ENCODE results near the gene FAHD2B. TPM values are rescaled to one million over a fixed set of nuclear protein-coding genes. Genes with fewer than 3 reads are reported as not detected.
"Not testable (repeated sequence)": the region's sequence is repeated elsewhere in the genome, so short reads cannot be mapped to it uniquely, and the experiment has no call there.

Gene FAHD2B
- total RNA-seq, 1 experiment from 2014 or later = 34.5 TPM

DNA sequence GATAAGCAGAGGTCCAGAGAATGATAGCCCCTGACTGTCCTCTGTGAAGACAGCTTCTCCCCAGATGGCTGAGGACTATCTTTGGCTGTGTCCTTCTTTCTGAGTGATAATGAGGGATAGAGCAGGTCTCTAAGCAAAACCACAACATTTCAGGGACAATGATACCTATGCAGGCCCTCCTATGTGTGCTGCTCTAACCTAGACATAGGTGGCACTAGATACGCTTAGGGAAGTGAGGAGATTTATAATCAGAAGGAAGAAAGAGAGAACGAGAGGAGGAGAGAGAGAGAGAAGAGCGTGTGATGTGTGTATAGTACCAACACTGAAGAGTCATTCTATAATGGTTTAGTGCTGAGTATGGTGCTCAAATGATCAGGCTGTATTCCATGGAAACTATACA, 38.5 kb downstream of the FAHD2B start:
- not testable (repeated sequence) for H4K20me1 ChIP-seq (ENCODE audit: control insufficient read depth, insufficient read depth, insufficient read length); H3K9me3 ChIP-seq (ENCODE audit: control insufficient read depth, low read depth, low read length); H2BK12ac ChIP-seq (ENCODE audit: insufficient read length, low read depth, low read length); H4K91ac ChIP-seq (ENCODE audit: insufficient read length, low read depth, low read length); H4K5ac ChIP-seq (ENCODE audit: insufficient read length, low read depth, low read length); H3K4me1 ChIP-seq (ENCODE audit: insufficient read depth, low read length); H3K4me3 Mint-ChIP-seq; H2AFZ ChIP-seq (ENCODE audit: low read length); H3K27ac ChIP-seq (ENCODE audit: insufficient read length, low read depth, low read length); H3K4me2 ChIP-seq (ENCODE audit: insufficient read depth, insufficient read length, low read length); DNase-seq; H2BK120ac ChIP-seq (ENCODE audit: low read depth, low read length, poor library complexity, severe bottlenecking); H3K79me2 ChIP-seq (ENCODE audit: insufficient read depth, low read length); H3K56ac ChIP-seq (ENCODE audit: insufficient read length, low read depth, low read length); H3K14ac ChIP-seq (ENCODE audit: insufficient read depth, low read length); H3K36me3 Mint-ChIP-seq (ENCODE audit: insufficient read depth in 1 of 3, low read depth in 3 of 3); H3K18ac ChIP-seq (ENCODE audit: insufficient read length, low read depth, low read length); H2AK5ac ChIP-seq (ENCODE audit: insufficient read length, low read length); H4K8ac ChIP-seq (replicated peaks; ENCODE audit: insufficient read length, low read depth, low read length); H3K23ac ChIP-seq (ENCODE audit: insufficient read length, low read depth, low read length); H3K27ac Mint-ChIP-seq; H2BK20ac ChIP-seq (ENCODE audit: low read depth, low read length, poor library complexity, severe bottlenecking); H3K9me3 Mint-ChIP-seq; H3T11ph ChIP-seq (ENCODE audit: low read length); H3K4ac ChIP-seq (ENCODE audit: low read depth, low read length); H3K79me1 ChIP-seq (ENCODE audit: insufficient read depth, low read depth, low read length, poor library complexity, severe bottlenecking); H3K27me3 Mint-ChIP-seq (ENCODE audit: low read depth); H2BK15ac ChIP-seq (ENCODE audit: low read depth, low read length); H2BK5ac ChIP-seq (ENCODE audit: insufficient read length, low read length); H3K23me2 ChIP-seq (ENCODE audit: insufficient read length, low read depth, low read length, poor library complexity, severe bottlenecking); H3K9ac ChIP-seq (ENCODE audit: extremely low read depth, insufficient read length, low read length); H3K27me3 ChIP-seq (ENCODE audit: insufficient read depth, low read length)
- H3K4me1 Mint-ChIP-seq = peaks cover 11 to 13% of the 10 kb centered on the region in 2 experiments
- WGBS (ENCODE audit: extremely low coverage, insufficient read length, low lambda C conversion rate) = no CpG with 5 or more reads among the region's 3 CpGs

DNA sequence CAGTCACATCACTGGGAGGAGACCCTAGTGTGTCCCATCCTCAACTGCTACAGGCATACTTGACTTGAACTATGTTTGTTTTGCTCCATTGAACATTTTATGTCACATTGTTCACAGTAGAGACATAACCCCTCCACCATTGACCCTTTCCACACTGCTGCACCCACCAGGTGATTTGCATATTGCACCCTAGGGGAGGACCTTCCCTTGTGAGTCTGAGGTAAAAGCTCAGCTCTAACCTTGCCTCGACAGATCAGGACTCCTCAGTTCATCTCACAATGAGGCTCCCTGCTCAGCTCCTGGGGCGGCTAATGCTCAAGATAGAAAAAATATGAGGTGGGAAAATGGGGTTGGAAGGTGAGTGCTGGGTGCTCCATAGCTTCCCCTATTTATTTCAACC, 44.6 kb downstream of the FAHD2B start:
- H3K27me3 Mint-ChIP-seq (ENCODE audit: low read depth); H3K9me3 Mint-ChIP-seq; H3K9me3 ChIP-seq (ENCODE audit: control insufficient read depth, low read depth, low read length); H4K91ac ChIP-seq (ENCODE audit: insufficient read length, low read depth, low read length); H2BK15ac ChIP-seq (ENCODE audit: low read depth, low read length); H3K79me2 ChIP-seq (ENCODE audit: insufficient read depth, low read length); H3K27ac ChIP-seq (ENCODE audit: insufficient read length, low read depth, low read length); H3K9ac ChIP-seq (ENCODE audit: extremely low read depth, insufficient read length, low read length); H3K23ac ChIP-seq (ENCODE audit: insufficient read length, low read depth, low read length); H2BK120ac ChIP-seq (ENCODE audit: low read depth, low read length, poor library complexity, severe bottlenecking); H4K20me1 ChIP-seq (ENCODE audit: control insufficient read depth, insufficient read depth, insufficient read length); H3K27me3 ChIP-seq (ENCODE audit: insufficient read depth, low read length); H2BK5ac ChIP-seq (ENCODE audit: insufficient read length, low read length); H2AFZ ChIP-seq (ENCODE audit: low read length); H3K27ac Mint-ChIP-seq; H2AK5ac ChIP-seq (ENCODE audit: insufficient read length, low read length); H3K14ac ChIP-seq (ENCODE audit: insufficient read depth, low read length); H3K4ac ChIP-seq (ENCODE audit: low read depth, low read length); H3K56ac ChIP-seq (ENCODE audit: insufficient read length, low read depth, low read length); H3K4me1 Mint-ChIP-seq; DNase-seq; H3K36me3 Mint-ChIP-seq (ENCODE audit: insufficient read depth in 1 of 3, low read depth in 3 of 3); H3K18ac ChIP-seq (ENCODE audit: insufficient read length, low read depth, low read length); H3K23me2 ChIP-seq (ENCODE audit: insufficient read length, low read depth, low read length, poor library complexity, severe bottlenecking); H3K4me1 ChIP-seq (ENCODE audit: insufficient read depth, low read length); H3K4me2 ChIP-seq (ENCODE audit: insufficient read depth, insufficient read length, low read length); H3T11ph ChIP-seq (ENCODE audit: low read length); H4K5ac ChIP-seq (ENCODE audit: insufficient read length, low read depth, low read length); H2BK20ac ChIP-seq (ENCODE audit: low read depth, low read length, poor library complexity, severe bottlenecking); H4K8ac ChIP-seq (replicated peaks; ENCODE audit: insufficient read length, low read depth, low read length); H3K79me1 ChIP-seq (ENCODE audit: insufficient read depth, low read depth, low read length, poor library complexity, severe bottlenecking); H3K4me3 Mint-ChIP-seq; H2BK12ac ChIP-seq (ENCODE audit: insufficient read length, low read depth, low read length): not testable (repeated sequence)
- WGBS (ENCODE audit: extremely low coverage, insufficient read length, low lambda C conversion rate) = no CpG with 5 or more reads among the region's 2 CpGs
